Measurements from ENCODE around the gene DACH1.

Gene DACH1

DNA sequence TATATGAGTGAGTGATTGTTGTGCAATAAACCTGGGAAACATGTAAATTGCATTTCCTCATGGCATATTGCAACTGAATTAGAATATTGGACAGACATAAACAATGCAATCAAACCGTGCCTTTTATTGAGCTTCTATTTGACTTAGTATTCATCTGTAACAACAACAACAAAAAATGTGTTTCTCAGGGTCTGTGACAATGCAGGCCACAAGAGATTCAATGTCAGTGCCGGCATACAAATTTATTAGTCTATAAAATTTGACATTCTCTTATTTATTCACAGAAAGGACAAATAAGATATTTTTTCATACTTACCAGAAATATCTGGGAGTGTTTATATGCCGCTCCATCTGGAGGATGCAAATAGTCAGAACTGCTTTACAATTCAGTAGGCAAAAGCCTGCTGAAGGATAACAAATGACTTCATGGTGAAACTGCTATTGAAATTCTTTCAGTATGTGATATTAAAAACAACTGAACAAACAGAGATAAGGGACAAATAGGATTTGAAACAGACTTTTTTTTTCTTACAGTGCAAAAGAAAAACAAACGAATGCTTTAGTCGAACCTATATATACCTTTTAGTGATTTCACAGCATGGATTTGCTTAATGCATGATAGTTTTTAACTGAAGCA is 77.2 kb downstream of the DACH1 start:
- no peak overlapping the region for H4K5ac ChIP-seq (ENCODE audit: low read length)
- H2BK120ac ChIP-seq (ENCODE audit: low read depth, low read length): no peak overlapping the region
- WGBS (ENCODE audit: extremely low coverage, insufficient coverage, low lambda C conversion rate): no CpG with 5 or more reads among the region's 5 CpGs
- no peaks in the 10 kb centered on the region for H3K36me3 ChIP-seq (ENCODE audit: control insufficient read depth, insufficient read depth, low read length)
- H2AK5ac ChIP-seq (ENCODE audit: low read length): no peak overlapping the region
- no peak overlapping the region for H2BK15ac ChIP-seq (replicated peaks; ENCODE audit: low read depth)
- H3K4me3 ChIP-seq (ENCODE audit: low read length): no peak overlapping the region
- H3K23ac ChIP-seq (ENCODE audit: low read length): no peak overlapping the region
- H3K27ac ChIP-seq (ENCODE audit: low read depth, low read length): no peak overlapping the region
- H3K4me1 ChIP-seq (ENCODE audit: control insufficient read depth, low read depth, low read length): no peaks in the 10 kb centered on the region
- no peaks in the 10 kb centered on the region for H3K79me2 ChIP-seq (ENCODE audit: control insufficient read depth, insufficient read depth, low read length)
- H3K18ac ChIP-seq (ENCODE audit: low read length): no peak overlapping the region
- H3K56ac ChIP-seq (ENCODE audit: low read length): no peak overlapping the region
- no peaks in the 10 kb centered on the region for H3K79me1 ChIP-seq (ENCODE audit: low read length)
- no peak for DNase-seq
- no peak overlapping the region for H3K9ac ChIP-seq (ENCODE audit: low read length)
- H3K4me2 ChIP-seq (ENCODE audit: low read length): no peak overlapping the region
- no peak overlapping the region for H3K4ac ChIP-seq (ENCODE audit: low read depth, low read length)
- H2BK5ac ChIP-seq (ENCODE audit: low read length): no peak overlapping the region
- no peaks in the 10 kb centered on the region for H3K27me3 ChIP-seq (ENCODE audit: insufficient read depth, low read length, poor library complexity)
- no peak overlapping the region for H4K8ac ChIP-seq (ENCODE audit: low read depth, low read length)

- no peak overlapping the region for H3K4ac ChIP-seq (ENCODE audit: low read depth, low read length)
These were observed 78.0 kb downstream of the DACH1 start for GRCh38 chr13:71789037-71789436.

GRCh38 chr13:71787414-71787813 is 79.6 kb downstream of the DACH1 start:
- Histone ChIP-seq H3K23ac (ENCODE audit: low read length) (no peak overlapping the region), H3K79me1 (ENCODE audit: low read length) (no peaks in the 10 kb centered on the region), H3K4me3 (ENCODE audit: low read length) (no peak overlapping the region), H3K79me2 (ENCODE audit: control insufficient read depth, insufficient read depth, low read length) (no peaks in the 10 kb centered on the region), H3K9ac (ENCODE audit: low read length) (no peak overlapping the region), H3K4ac (ENCODE audit: low read depth, low read length) (no peak overlapping the region), H2AK5ac (ENCODE audit: low read length) (no peak overlapping the region), H3K4me1 (ENCODE audit: control insufficient read depth, low read depth, low read length) (no peaks in the 10 kb centered on the region), H3K36me3 (ENCODE audit: control insufficient read depth, insufficient read depth, low read length) (no peaks in the 10 kb centered on the region), H4K8ac (ENCODE audit: low read depth, low read length) (no peak overlapping the region), H3K27me3 (ENCODE audit: insufficient read depth, low read length, poor library complexity) (no peaks in the 10 kb centered on the region), H2BK120ac (ENCODE audit: low read depth, low read length) (no peak overlapping the region), H3K18ac (ENCODE audit: low read length) (no peak overlapping the region), H2BK15ac (replicated peaks; ENCODE audit: low read depth) (no peak overlapping the region), H3K27ac (ENCODE audit: low read depth, low read length) (no peak overlapping the region), H2BK5ac (ENCODE audit: low read length) (no peak overlapping the region), H3K56ac (ENCODE audit: low read length) (no peak overlapping the region), H3K4me2 (ENCODE audit: low read length) (no peak overlapping the region), H4K5ac (ENCODE audit: low read length) (no peak overlapping the region)
- no CpG with 5 or more reads among the region's 9 CpGs for WGBS (ENCODE audit: extremely low coverage, insufficient coverage, low lambda C conversion rate)
- no peak for DNase-seq

More at GRCh38 chr13:71789037-71789436, 78.0 kb downstream of the DACH1 start:
- Histone ChIP-seq H3K18ac (ENCODE audit: low read length) (no peak overlapping the region), H4K8ac (ENCODE audit: low read depth, low read length) (no peak overlapping the region), H3K79me1 (ENCODE audit: low read length) (no peaks in the 10 kb centered on the region), H3K56ac (ENCODE audit: low read length) (no peak overlapping the region), H3K23ac (ENCODE audit: low read length) (no peak overlapping the region), H3K9ac (ENCODE audit: low read length) (no peak overlapping the region), H3K4me3 (ENCODE audit: low read length) (no peak overlapping the region), H2BK15ac (replicated peaks; ENCODE audit: low read depth) (no peak overlapping the region), H3K4me2 (ENCODE audit: low read length) (no peak overlapping the region), H3K79me2 (ENCODE audit: control insufficient read depth, insufficient read depth, low read length) (no peaks in the 10 kb centered on the region), H3K27me3 (ENCODE audit: insufficient read depth, low read length, poor library complexity) (no peaks in the 10 kb centered on the region), H3K4me1 (ENCODE audit: control insufficient read depth, low read depth, low read length) (no peaks in the 10 kb centered on the region), H3K27ac (ENCODE audit: low read depth, low read length) (no peak overlapping the region), H2BK120ac (ENCODE audit: low read depth, low read length) (no peak overlapping the region), H2AK5ac (ENCODE audit: low read length) (no peak overlapping the region), H4K5ac (ENCODE audit: low read length) (no peak overlapping the region), H2BK5ac (ENCODE audit: low read length) (no peak overlapping the region), H3K36me3 (ENCODE audit: control insufficient read depth, insufficient read depth, low read length) (no peaks in the 10 kb centered on the region)
- no peak for DNase-seq

- H3K27ac ChIP-seq (ENCODE audit: low read depth, low read length): no peak overlapping the region
These were observed 80.1 kb downstream of the DACH1 start for GRCh38 chr13:71786875-71787274.

DNA sequence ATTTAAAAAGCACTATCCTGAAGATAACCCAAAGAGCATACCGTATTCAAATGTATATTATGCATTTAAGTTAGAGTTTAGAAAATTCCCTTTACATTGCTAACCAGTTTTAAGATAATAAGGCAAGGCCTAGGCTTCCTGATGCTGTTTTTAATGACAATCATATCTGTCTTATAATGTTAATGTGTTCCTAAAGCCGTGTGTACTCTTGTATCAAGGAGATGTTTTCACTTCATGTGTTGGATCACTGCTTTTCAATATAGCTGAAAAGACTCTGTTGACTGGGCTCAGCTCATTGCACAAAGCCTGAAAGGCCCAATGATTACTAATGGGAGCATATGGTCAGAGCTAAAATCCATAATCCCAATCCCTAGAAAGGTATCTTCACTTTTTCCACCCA is 81.6 kb downstream of the DACH1 start:
- no peak overlapping the region for H3K23ac ChIP-seq (ENCODE audit: low read length)

More at GRCh38 chr13:71786875-71787274, 80.1 kb downstream of the DACH1 start:
- H3K56ac ChIP-seq (ENCODE audit: low read length): no peak overlapping the region
- H4K5ac ChIP-seq (ENCODE audit: low read length): no peak overlapping the region
- no peak overlapping the region for H3K18ac ChIP-seq (ENCODE audit: low read length)
- H3K9ac ChIP-seq (ENCODE audit: low read length): no peak overlapping the region
- no peaks in the 10 kb centered on the region for H3K27me3 ChIP-seq (ENCODE audit: insufficient read depth, low read length, poor library complexity)
- no peaks in the 10 kb centered on the region for H3K36me3 ChIP-seq (ENCODE audit: control insufficient read depth, insufficient read depth, low read length)
- H3K4me2 ChIP-seq (ENCODE audit: low read length): no peak overlapping the region
- WGBS (ENCODE audit: extremely low coverage, insufficient coverage, low lambda C conversion rate): no CpG with 5 or more reads among the region's 4 CpGs
- no peak overlapping the region for H2BK120ac ChIP-seq (ENCODE audit: low read depth, low read length)
- H2BK15ac ChIP-seq (replicated peaks; ENCODE audit: low read depth): no peak overlapping the region
- H4K8ac ChIP-seq (ENCODE audit: low read depth, low read length): no peak overlapping the region
- H3K23ac ChIP-seq (ENCODE audit: low read length): no peak overlapping the region
- no peaks in the 10 kb centered on the region for H3K79me1 ChIP-seq (ENCODE audit: low read length)
- no peak overlapping the region for H2AK5ac ChIP-seq (ENCODE audit: low read length)
- no peaks in the 10 kb centered on the region for H3K79me2 ChIP-seq (ENCODE audit: control insufficient read depth, insufficient read depth, low read length)
- no peak overlapping the region for H3K4ac ChIP-seq (ENCODE audit: low read depth, low read length)
- no peaks in the 10 kb centered on the region for H3K4me1 ChIP-seq (ENCODE audit: control insufficient read depth, low read depth, low read length)
- H2BK5ac ChIP-seq (ENCODE audit: low read length): no peak overlapping the region
- no peak overlapping the region for H3K4me3 ChIP-seq (ENCODE audit: low read length)
- peak; percentile 3 for DNase-seq

DNA sequence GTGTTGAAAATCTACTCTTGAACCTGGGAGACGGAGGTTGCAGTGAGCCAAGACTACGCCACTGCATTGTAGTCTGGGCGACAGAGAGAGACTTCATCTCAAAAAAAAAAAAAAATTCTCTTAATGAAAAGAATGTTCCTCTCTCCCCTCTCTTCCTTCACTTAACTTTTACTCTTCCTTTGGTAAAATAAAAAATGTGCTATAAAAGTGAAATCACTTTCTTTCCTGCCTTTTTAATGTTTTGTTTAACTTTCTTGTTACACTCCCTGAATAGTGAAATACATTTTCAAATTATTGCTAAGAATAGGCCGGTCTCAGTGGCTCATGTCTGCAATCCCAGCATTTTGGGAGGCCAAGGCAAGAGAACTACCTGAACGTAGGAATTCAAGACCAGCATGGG is 86.5 kb downstream of the DACH1 start:
- Histone ChIP-seq H3K4me2 (ENCODE audit: low read length) (no peak overlapping the region), H2BK15ac (replicated peaks; ENCODE audit: low read depth) (no peak overlapping the region), H3K4ac (ENCODE audit: low read depth, low read length) (no peak overlapping the region), H3K36me3 (ENCODE audit: control insufficient read depth, insufficient read depth, low read length) (no peaks in the 10 kb centered on the region), H3K4me3 (ENCODE audit: low read length) (no peak overlapping the region), H3K23ac (ENCODE audit: low read length) (no peak overlapping the region), H3K27me3 (ENCODE audit: insufficient read depth, low read length, poor library complexity) (no peaks in the 10 kb centered on the region), H2BK5ac (ENCODE audit: low read length) (no peak overlapping the region), H4K5ac (ENCODE audit: low read length) (no peak overlapping the region), H2AK5ac (ENCODE audit: low read length) (no peak overlapping the region), H2BK120ac (ENCODE audit: low read depth, low read length) (no peak overlapping the region), H3K4me1 (ENCODE audit: control insufficient read depth, low read depth, low read length) (no peaks in the 10 kb centered on the region), H3K27ac (ENCODE audit: low read depth, low read length) (no peak overlapping the region), H3K56ac (ENCODE audit: low read length) (no peak overlapping the region), H3K79me2 (ENCODE audit: control insufficient read depth, insufficient read depth, low read length) (no peaks in the 10 kb centered on the region), H4K8ac (ENCODE audit: low read depth, low read length) (no peak overlapping the region), H3K9ac (ENCODE audit: low read length) (no peak overlapping the region), H3K18ac (ENCODE audit: low read length) (no peak overlapping the region), H3K79me1 (ENCODE audit: low read length) (no peaks in the 10 kb centered on the region)
- DNase-seq: no peak
- no CpG with 5 or more reads among the region's 5 CpGs for WGBS (ENCODE audit: extremely low coverage, insufficient coverage, low lambda C conversion rate)

More for the DNA sequence above, 81.6 kb downstream of the DACH1 start:
- Histone ChIP-seq H3K27ac (ENCODE audit: low read depth, low read length) (no peak overlapping the region), H4K8ac (ENCODE audit: low read depth, low read length) (no peak overlapping the region), H4K5ac (ENCODE audit: low read length) (no peak overlapping the region), H2BK5ac (ENCODE audit: low read length) (no peak overlapping the region), H3K4me1 (ENCODE audit: control insufficient read depth, low read depth, low read length) (no peaks in the 10 kb centered on the region), H3K79me2 (ENCODE audit: control insufficient read depth, insufficient read depth, low read length) (no peaks in the 10 kb centered on the region), H3K56ac (ENCODE audit: low read length) (no peak overlapping the region), H3K4me3 (ENCODE audit: low read length) (no peak overlapping the region), H2AK5ac (ENCODE audit: low read length) (no peak overlapping the region), H3K4me2 (ENCODE audit: low read length) (no peak overlapping the region), H3K27me3 (ENCODE audit: insufficient read depth, low read length, poor library complexity) (no peaks in the 10 kb centered on the region), H2BK120ac (ENCODE audit: low read depth, low read length) (no peak overlapping the region), H3K18ac (ENCODE audit: low read length) (no peak overlapping the region), H2BK15ac (replicated peaks; ENCODE audit: low read depth) (no peak overlapping the region), H3K36me3 (ENCODE audit: control insufficient read depth, insufficient read depth, low read length) (no peaks in the 10 kb centered on the region), H3K4ac (ENCODE audit: low read depth, low read length) (no peak overlapping the region), H3K79me1 (ENCODE audit: low read length) (no peaks in the 10 kb centered on the region), H3K9ac (ENCODE audit: low read length) (no peak overlapping the region)
- WGBS (ENCODE audit: extremely low coverage, insufficient coverage, low lambda C conversion rate): no CpG with 5 or more reads among the region's 2 CpGs
- no peak for DNase-seq
